Colonic mucosa (tissue), 4 donors: ENCODE measurements around the gene NR2C2AP. TPM values are rescaled to one million over a fixed set of nuclear protein-coding genes. Genes with fewer than 3 reads are reported as not detected.

ENCODE experiments used
- DNase-seq: peaks from one replicate; pipeline ENCODE4 v3.0.0-alpha.2; 2020
- H3K27ac ChIP-seq: fragments of 200-600 bp; one replicate; pipeline ENCODE4 v1.8.0; 2021
- H3K27me3 ChIP-seq: fragments of 200-600 bp; one replicate; pipeline ENCODE4 v1.8.0; 2021
- H3K36me3 ChIP-seq: fragments of 200-600 bp; one replicate; pipeline ENCODE4 v1.8.0; 2021
- H3K4me1 ChIP-seq: fragments of 200-600 bp; one replicate; pipeline ENCODE4 v1.8.0; 2021; ENCODE audit warnings: mild to moderate bottlenecking
- H3K4me3 ChIP-seq: fragments of 200-600 bp; one replicate; pipeline ENCODE4 v1.8.0; 2021
- H3K9ac ChIP-seq, 2 donors: one replicate each; pipeline ENCODE4 v1.7.0; 2013; ENCODE audit warnings: control low read depth in 2 of 2, low read depth in 2 of 2, low read length in 2 of 2
- H3K9me3 ChIP-seq: fragments of 200-600 bp; one replicate; pipeline ENCODE4 v1.8.0; 2021
- intact Hi-C: fragments of 100-400 bp; cut with DNase I; formaldehyde crosslinking; loops from one replicate; pipeline ENCODE4 v1.14.1; 2022
- total RNA-seq, 2 donors: library from RNA; stranded (reverse); fragmentation: NEBNext Ultra II Directional in 1 of 2; extraction: Animal tissue kit (Norgen Biotek cat#: 25700) in 1 of 2; gene quantifications; one replicate each; pipeline ENCODE4 v1.2.1, GENCODE V29; 2021
- TF ChIP-seq, protein P1 (sequence below): fragments of 200-600 bp; IDR thresholded peaks from one replicate; pipeline ENCODE4 v1.8.0; 2022; ENCODE audit warnings: antibody characterized with exemption, mild to moderate bottlenecking
- donor health status: healthy.
- donor health status: DM: no; HTN: no; CAD: no.
- donor health status: DM: no; HTN: no; CAD: no.

Gene NR2C2AP
- total RNA-seq, 2 donors from 2014 or later = 8.1 to 29.5 TPM

DNA sequence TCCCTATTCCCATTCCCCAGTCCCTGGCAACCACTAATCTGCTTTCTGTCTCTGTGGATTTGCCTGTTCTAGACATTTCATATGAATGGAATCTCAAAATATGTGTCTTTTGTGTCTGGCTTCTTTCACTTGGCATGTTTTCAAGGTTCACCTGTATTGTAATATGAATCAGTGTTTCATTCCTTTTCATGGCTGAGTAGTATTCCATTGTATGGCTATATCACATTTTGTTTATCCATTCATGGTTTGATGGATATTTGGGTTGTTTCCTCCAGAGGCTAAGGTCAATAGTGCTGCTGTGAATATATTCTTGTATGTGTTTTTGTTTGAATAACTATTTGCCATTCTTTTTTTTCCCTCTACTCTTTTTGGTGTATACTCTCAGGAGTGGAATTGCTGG lies 33.0 kb upstream of the NR2C2AP start:
- Histone ChIP-seq H3K27me3 (no peaks in the 10 kb centered on the region), H3K4me1 (no peaks in the 10 kb centered on the region), H3K4me3 (no peak overlapping the region), H3K9me3 (no peaks in the 10 kb centered on the region), H3K9ac (no peak overlapping the region), H3K27ac (no peak overlapping the region), H3K36me3 (no peaks in the 10 kb centered on the region)
- no peak for DNase-seq
- TF ChIP-seq, protein P1, sequence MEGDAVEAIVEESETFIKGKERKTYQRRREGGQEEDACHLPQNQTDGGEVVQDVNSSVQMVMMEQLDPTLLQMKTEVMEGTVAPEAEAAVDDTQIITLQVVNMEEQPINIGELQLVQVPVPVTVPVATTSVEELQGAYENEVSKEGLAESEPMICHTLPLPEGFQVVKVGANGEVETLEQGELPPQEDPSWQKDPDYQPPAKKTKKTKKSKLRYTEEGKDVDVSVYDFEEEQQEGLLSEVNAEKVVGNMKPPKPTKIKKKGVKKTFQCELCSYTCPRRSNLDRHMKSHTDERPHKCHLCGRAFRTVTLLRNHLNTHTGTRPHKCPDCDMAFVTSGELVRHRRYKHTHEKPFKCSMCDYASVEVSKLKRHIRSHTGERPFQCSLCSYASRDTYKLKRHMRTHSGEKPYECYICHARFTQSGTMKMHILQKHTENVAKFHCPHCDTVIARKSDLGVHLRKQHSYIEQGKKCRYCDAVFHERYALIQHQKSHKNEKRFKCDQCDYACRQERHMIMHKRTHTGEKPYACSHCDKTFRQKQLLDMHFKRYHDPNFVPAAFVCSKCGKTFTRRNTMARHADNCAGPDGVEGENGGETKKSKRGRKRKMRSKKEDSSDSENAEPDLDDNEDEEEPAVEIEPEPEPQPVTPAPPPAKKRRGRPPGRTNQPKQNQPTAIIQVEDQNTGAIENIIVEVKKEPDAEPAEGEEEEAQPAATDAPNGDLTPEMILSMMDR = no peak
- intact Hi-C loops = no loop called here

GRCh38 chr19:19234220-19234816 lies 31.1 kb upstream of the NR2C2AP start:
- no peak overlapping the region for H3K9ac ChIP-seq
- H3K4me3 ChIP-seq = no peak overlapping the region
- TF ChIP-seq, protein P1 = no peak
- no peaks in the 10 kb centered on the region for H3K4me1 ChIP-seq
- intact Hi-C loops = no loop called here
- no peaks in the 10 kb centered on the region for H3K27me3 ChIP-seq
- H3K27ac ChIP-seq = no peak overlapping the region
- H3K36me3 ChIP-seq = no peaks in the 10 kb centered on the region
- DNase-seq = no peak
- no peaks in the 10 kb centered on the region for H3K9me3 ChIP-seq

DNA sequence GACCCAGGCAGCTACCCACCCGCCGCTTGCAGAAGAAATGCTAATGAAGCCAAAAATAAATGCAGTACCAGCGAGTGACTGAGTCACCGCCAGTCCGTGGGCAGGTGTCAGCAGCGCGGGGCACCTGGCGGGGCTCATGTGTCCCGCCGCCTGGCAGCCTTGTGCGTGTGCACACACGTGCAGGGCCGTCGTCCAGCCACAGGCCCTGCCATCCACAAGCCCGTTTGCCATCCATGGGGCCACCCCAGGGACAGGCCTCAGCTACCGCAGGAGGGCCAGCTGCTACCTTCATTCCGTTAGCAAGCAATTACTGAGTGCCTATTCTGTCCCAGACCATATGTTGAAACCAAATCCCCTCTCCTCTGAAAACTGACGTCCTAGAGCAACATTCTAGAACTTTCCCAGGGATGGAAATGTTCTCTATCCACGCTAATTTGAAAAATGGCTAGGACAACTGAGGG lies 29.1 kb upstream of the NR2C2AP start:
- Histone ChIP-seq H3K27me3 (no peaks in the 10 kb centered on the region), H3K36me3 (no peaks in the 10 kb centered on the region), H3K27ac (no peak overlapping the region), H3K9ac (no peak overlapping the region), H3K9me3 (no peaks in the 10 kb centered on the region), H3K4me1 (no peaks in the 10 kb centered on the region), H3K4me3 (no peak overlapping the region)
- TF ChIP-seq, protein P1 = no peak
- intact Hi-C loops = no loop called here
- DNase-seq = no peak

DNA sequence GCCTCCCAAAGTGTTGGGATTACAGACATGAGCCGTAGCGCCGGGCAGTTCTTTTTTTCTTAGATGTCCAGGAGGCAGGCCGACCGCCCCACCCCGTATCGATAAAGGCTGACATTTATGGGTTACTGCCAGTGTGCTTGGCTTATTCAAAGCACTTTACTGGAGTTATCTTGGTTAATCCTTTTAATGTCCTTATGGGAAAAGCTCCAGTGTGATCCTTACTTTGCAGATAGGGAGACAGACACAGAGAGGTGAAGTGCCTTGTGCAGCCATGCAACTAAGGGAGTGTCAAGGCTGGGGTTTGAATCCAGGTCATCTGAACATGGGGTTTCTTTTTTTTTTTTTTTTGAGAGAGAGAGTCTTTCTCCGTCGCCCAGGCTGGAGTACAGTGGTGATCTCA lies 27.8 kb upstream of the NR2C2AP start:
- H3K27me3 ChIP-seq = no peaks in the 10 kb centered on the region
- DNase-seq = no peak
- TF ChIP-seq, protein P1 = no peak
- no peak overlapping the region for H3K27ac ChIP-seq
- H3K4me3 ChIP-seq = no peak overlapping the region
- H3K9me3 ChIP-seq = no peaks in the 10 kb centered on the region
- intact Hi-C loops = no loop called here
- H3K36me3 ChIP-seq = no peaks in the 10 kb centered on the region
- H3K9ac ChIP-seq = no peak overlapping the region
- H3K4me1 ChIP-seq = no peaks in the 10 kb centered on the region

- Histone ChIP-seq H3K36me3 (no peaks in the 10 kb centered on the region), H3K9ac (no peak overlapping the region), H3K27ac (no peak overlapping the region), H3K4me1 (no peaks in the 10 kb centered on the region), H3K4me3 (no peak overlapping the region), H3K9me3 (no peaks in the 10 kb centered on the region), H3K27me3 (peaks cover 3% of the 10 kb centered on the region)
- intact Hi-C loops = no loop called here
- TF ChIP-seq, protein P1 = no peak
- no peak for DNase-seq
Observed at GRCh38 chr19:19229701-19230100, 26.5 kb upstream of the NR2C2AP start.
